Endothelial cell of umbilical vein (primary cell): Measurements from ENCODE around the gene VPS8. TPM values are rescaled to one million over a fixed set of nuclear protein-coding genes. Genes with fewer than 3 reads are reported as not detected.

Experiments used
- BruUV-seq: library from RNA; stranded (reverse); fragments of 400-500 nt; replicated peaks from 2 replicates; lab custom pipeline; 2021; lab: Mats Ljungman, UMichigan
- CTCF ChIA-PET: fragments of 300-600, 350-600 bp; sonication (Branson Sonifier 250); formaldehyde crosslinking; loops from one replicate; lab custom pipeline; 2021; ENCODE audit warnings: antibody characterized with exemption, inconsistent platforms; lab: Charles Lee
- POLR2A ChIA-PET: fragments of 300-600, 350-600 bp; sonication (Branson Sonifier 250); formaldehyde crosslinking; loops from one replicate; lab custom pipeline; 2021; ENCODE audit warnings: antibody characterized with exemption, inconsistent platforms; lab: Charles Lee
- DNase-seq: peaks from one replicate; pipeline ENCODE4 v3.0.0-alpha.2; 2011; ENCODE audit warnings: low read depth, low spot score
- FAIRE-seq: peaks from 2 replicates; lab custom pipeline; 2011; peaks lifted over from hg19 to GRCh38; lab: Jason Lieb, UNC
- H2AFZ ChIP-seq: 2 replicates; pipeline ENCODE4 v1.6.0; 2012; ENCODE audit warnings: low read depth, low read length, control low read depth, inconsistent platforms
- H3K27ac ChIP-seq: 2 replicates; pipeline ENCODE4 v1.5.1; 2011; ENCODE audit warnings: low read depth, mild to moderate bottlenecking, control low read depth, low read length, moderate library complexity; ENCODE audit not compliant: insufficient read depth
- H3K27me3 ChIP-seq, 2 experiments: 2 replicates each; pipeline versions ENCODE4 v1.6.0 to v1.6.1; 2011; ENCODE audit warnings: low read length in 2 of 2, mixed read lengths in 1 of 2; ENCODE audit not compliant: control insufficient read depth in 2 of 2, insufficient read depth in 2 of 2
- H3K36me3 ChIP-seq, 2 experiments: 2 replicates in 1 of 2; 3 replicates in 1 of 2; pipeline ENCODE4 v1.5.1; 2011; ENCODE audit warnings: low read length in 2 of 2, mild to moderate bottlenecking in 1 of 2, moderate library complexity in 1 of 2; ENCODE audit not compliant: control insufficient read depth in 2 of 2, insufficient read depth in 2 of 2; ENCODE audit errors: extremely low read depth in 1 of 2
- H3K4me1 ChIP-seq: 3 replicates; pipeline ENCODE4 v1.5.1; 2011; ENCODE audit warnings: mild to moderate bottlenecking, low read length; ENCODE audit not compliant: control insufficient read depth, insufficient read depth; ENCODE audit errors: extremely low read depth
- H3K4me2 ChIP-seq: 2 replicates; pipeline ENCODE4 v1.6.1; 2011; ENCODE audit warnings: low read length, control low read depth, mixed read lengths; ENCODE audit not compliant: insufficient read depth
- H3K4me3 ChIP-seq, 3 experiments: fragments of 200-600 bp in 1 of 3; sonication (generic), shearing (Covaris generic) in 1 of 3; replicated peaks in 1 of 3; 2 replicates each; pipeline ENCODE4 v1.5.1; 2011 to 2016; ENCODE audit warnings: control low read depth in 3 of 3, low read length in 3 of 3, mild to moderate bottlenecking in 2 of 3, inconsistent platforms in 1 of 3, low read depth in 1 of 3, moderate library complexity in 1 of 3; ENCODE audit not compliant: insufficient read depth in 1 of 3
- H3K79me2 ChIP-seq: 2 replicates; pipeline ENCODE4 v1.6.0; 2012; ENCODE audit warnings: low read length, inconsistent platforms; ENCODE audit not compliant: control insufficient read depth, insufficient read depth
- H3K9ac ChIP-seq: replicated peaks from 2 replicates; pipeline ENCODE3; 2011; ENCODE audit warnings: low read length, control low read depth; ENCODE audit not compliant: insufficient read depth; ENCODE audit errors: extremely low read depth
- H3K9me1 ChIP-seq: replicated peaks from 3 replicates; pipeline ENCODE4 v1.6.0; 2011; ENCODE audit warnings: mild to moderate bottlenecking, low read length; ENCODE audit not compliant: control insufficient read depth, insufficient read depth; ENCODE audit errors: extremely low read depth
- H3K9me3 ChIP-seq: replicated peaks from 2 replicates; pipeline ENCODE4 v1.5.1; 2012; ENCODE audit warnings: low read length, inconsistent platforms; ENCODE audit not compliant: control insufficient read depth, insufficient read depth
- H4K20me1 ChIP-seq: replicated peaks from 2 replicates; pipeline ENCODE3; 2011; ENCODE audit warnings: mild to moderate bottlenecking, low read length; ENCODE audit not compliant: control insufficient read depth, insufficient read depth; ENCODE audit errors: extremely low read depth
- CTCF ChIP-seq, 2 donors: IDR thresholded peaks; 1 replicate in 1 of 2; 2 replicates in 1 of 2; pipeline ENCODE4 v1.5.1; 2011; ENCODE audit warnings: low read length in 2 of 2, mild to moderate bottlenecking in 2 of 2, moderate library complexity in 2 of 2, control low read depth in 1 of 2, inconsistent platforms in 1 of 2, low read depth in 1 of 2; ENCODE audit not compliant: insufficient read depth in 1 of 2; ENCODE audit errors: extremely low read depth in 1 of 2
- EZH2 ChIP-seq: IDR thresholded peaks from 2 replicates; pipeline ENCODE4 v1.6.1; 2012; ENCODE audit warnings: borderline replicate concordance, low read depth, mild to moderate bottlenecking, moderate library complexity, low read length, inconsistent platforms; ENCODE audit not compliant: severe bottlenecking
- FOS ChIP-seq: IDR thresholded peaks from 2 replicates; pipeline ENCODE4 v1.6.1; 2011; ENCODE audit warnings: mild to moderate bottlenecking, low read length, moderate library complexity, borderline replicate concordance; ENCODE audit not compliant: insufficient read depth
- GATA2 ChIP-seq: IDR thresholded peaks from 2 replicates; pipeline ENCODE4 v1.7.0; 2011; ENCODE audit warnings: low read depth, mild to moderate bottlenecking, moderate library complexity, mixed read lengths, low read length; ENCODE audit not compliant: insufficient read length, insufficient read depth
- JUN ChIP-seq: IDR thresholded peaks from 2 replicates; pipeline ENCODE4 v1.6.1; 2011; ENCODE audit warnings: borderline replicate concordance, low read depth; ENCODE audit not compliant: insufficient read length, insufficient read depth
- MYC ChIP-seq: IDR thresholded peaks from one replicate; pipeline ENCODE4 v1.6.1; 2011; ENCODE audit warnings: mild to moderate bottlenecking, low read depth, low read length
- POLR2A ChIP-seq: IDR thresholded peaks from 2 replicates; pipeline ENCODE4 v1.6.1; 2012; ENCODE audit warnings: low read depth, mild to moderate bottlenecking, control low read depth, low read length
- POLR2AphosphoS5 ChIP-seq: IDR thresholded peaks from 2 replicates; pipeline ENCODE4 v1.6.1; 2012; ENCODE audit warnings: low read depth, mild to moderate bottlenecking, control low read depth, low read length, moderate library complexity; ENCODE audit not compliant: insufficient read depth
- dilution Hi-C: fragments of 300-500 bp; cut with MboI; formaldehyde crosslinking; loops from one replicate; pipeline ENCODE4 v1.15.0; 2019; ENCODE audit warnings: low sequenced_read_pairs; ENCODE audit not compliant: extremely low pct_ligation_motif_present
- intact Hi-C: fragments of 100-400 bp; cut with micrococcal nuclease; formaldehyde crosslinking; loops from one replicate; pipeline ENCODE4 v1.10.0; 2022
- polyA plus RNA-seq, 4 experiments: library from polyadenylated mRNA; depleted of rRNA in 3 of 4; stranded (reverse) in 3 of 4; unstranded in 1 of 4; fragments of >200 nt; gene quantifications; 2 replicates each; pipeline versions ENCODE4 v1.2.1 to v1.2.3, GENCODE V29; 2011 to 2012; ENCODE audit warnings: missing spikeins in 1 of 4
- total RNA-seq: library from RNA; stranded (reverse); gene quantifications from 2 replicates; pipeline ENCODE4 v1.2.3, GENCODE V29; 2021
- TF ChIP-seq, protein P1 (sequence below): IDR thresholded peaks from 2 replicates; pipeline ENCODE4 v1.6.1; 2011; ENCODE audit not compliant: insufficient read depth, insufficient read length

Gene VPS8
- total and polyA plus RNA-seq, 2 donors (not counting 3 experiments of a cell fraction or from before 2014, with no cell fraction given), result 13.7 to 51.6 TPM

GRCh38 chr3:184776916-184777315 lies 35.0 kb upstream of the VPS8 start:
- dilution Hi-C loops (no loop called here), intact Hi-C loops (loop anchor here (1.0 to 10.0 kb wide), 4 partner anchors 26 to 402 kb away; partner anchors contain the start of genes EPHB3 and THPO)
- H4K20me1 ChIP-seq, result no peaks in the 10 kb centered on the region
- H3K4me3 ChIP-seq, result no peak overlapping the region
- H3K4me2 ChIP-seq, result no peak overlapping the region
- ChIA-PET POLR2A (no interaction called here), CTCF (interaction anchor here (0.8 to 4.2 kb wide), 7 partner anchors 10 to 231 kb away, joined by 3 to 27 read pairs (median 11); no protein-coding TSS in a partner anchor)
- no peaks in the 10 kb centered on the region for H3K9me3 ChIP-seq
- no TSS peak for BruUV-seq
- TF ChIP-seq GATA2, result no peak
- TF ChIP-seq JUN, result no peak
- no peak for TF ChIP-seq POLR2A
- TF ChIP-seq, protein P1, sequence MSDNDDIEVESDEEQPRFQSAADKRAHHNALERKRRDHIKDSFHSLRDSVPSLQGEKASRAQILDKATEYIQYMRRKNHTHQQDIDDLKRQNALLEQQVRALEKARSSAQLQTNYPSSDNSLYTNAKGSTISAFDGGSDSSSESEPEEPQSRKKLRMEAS, result no peak
- no peak for TF ChIP-seq POLR2AphosphoS5
- no peak for TF ChIP-seq FOS
- no peak for TF ChIP-seq EZH2
- TF ChIP-seq CTCF (IDR thresholded peaks at IDR 0.05; ENCODE audit: extremely low read depth in 1 of 2, insufficient read depth in 1 of 2, low read depth in 1 of 2, low read length in 2 of 2), result no peak
- TF ChIP-seq MYC, result no peak
- H3K9ac ChIP-seq, result no peak overlapping the region
- no peaks in the 10 kb centered on the region for H3K36me3 ChIP-seq
- H3K4me1 ChIP-seq, result no peaks in the 10 kb centered on the region
- no peak for DNase-seq
- no peaks in the 10 kb centered on the region for H3K9me1 ChIP-seq
- H3K79me2 ChIP-seq, result no peaks in the 10 kb centered on the region
- H3K27me3 ChIP-seq, result peaks cover 0 to 12% of the 10 kb centered on the region in 2 experiments
- H3K27ac ChIP-seq, result no peak overlapping the region
- H2AFZ ChIP-seq, result no peak overlapping the region
- no peak for FAIRE-seq
